ENCODE results near the gene DRAM1.

Gene DRAM1

DNA sequence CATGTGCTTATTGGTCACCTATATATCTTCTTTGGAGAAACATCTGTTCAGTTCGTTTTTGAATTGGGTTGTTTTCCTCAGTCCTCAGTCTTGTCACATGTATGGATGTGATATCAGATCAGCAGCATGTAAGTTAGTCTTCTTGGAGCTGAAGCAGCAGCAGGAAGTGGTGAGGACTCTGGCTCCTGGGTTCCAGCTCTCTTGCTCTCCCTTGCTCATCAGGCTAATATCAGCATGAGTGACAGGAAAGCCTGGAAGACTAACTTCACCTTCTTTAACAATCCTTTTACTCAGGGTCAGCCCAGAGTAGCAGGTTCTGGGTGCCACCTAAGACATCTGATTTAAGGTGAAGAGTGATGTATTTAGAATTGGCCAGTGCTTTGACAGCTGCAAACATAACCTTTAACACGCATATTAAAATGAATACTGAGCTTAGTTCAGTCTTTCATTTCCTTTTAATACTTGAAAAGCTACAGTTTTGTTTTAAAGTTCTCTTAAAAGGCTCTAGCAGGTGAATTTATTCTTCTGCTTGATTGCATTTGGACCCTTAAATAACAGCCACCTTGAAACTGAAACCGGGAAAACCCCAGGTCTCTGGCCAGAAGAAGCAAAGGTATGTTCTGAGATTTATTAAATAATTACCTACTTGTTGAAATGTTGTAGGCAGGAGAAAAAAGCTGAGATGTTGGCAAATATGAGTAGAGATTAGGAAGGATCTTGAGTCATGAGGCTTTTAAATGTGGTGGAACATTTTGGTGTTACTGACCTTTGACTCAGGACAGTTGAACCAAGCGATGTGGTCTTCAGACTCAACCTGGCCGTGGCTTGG is 54.3 kb downstream of the DRAM1 start:
- Histone ChIP-seq H2BK15ac (replicated peaks; ENCODE audit: low read depth) (no peak overlapping the region), H2BK5ac (ENCODE audit: low read length) (no peak overlapping the region), H3K4me1 (ENCODE audit: control insufficient read depth, low read depth, low read length) (peaks cover 5% of the 10 kb centered on the region), H3K36me3 (ENCODE audit: control insufficient read depth, insufficient read depth, low read length) (no peaks in the 10 kb centered on the region), H4K5ac (ENCODE audit: low read length) (no peak overlapping the region), H3K23ac (ENCODE audit: low read length) (no peak overlapping the region), H3K18ac (ENCODE audit: low read length) (no peak overlapping the region), H3K4me3 (ENCODE audit: low read length) (no peak overlapping the region), H3K9ac (ENCODE audit: low read length) (no peak overlapping the region), H4K8ac (ENCODE audit: low read depth, low read length) (no peak overlapping the region), H2AK5ac (ENCODE audit: low read length) (no peak overlapping the region), H3K27me3 (ENCODE audit: insufficient read depth, low read length, poor library complexity) (no peaks in the 10 kb centered on the region), H3K4ac (ENCODE audit: low read depth, low read length) (no peak overlapping the region), H3K79me2 (ENCODE audit: control insufficient read depth, insufficient read depth, low read length) (no peaks in the 10 kb centered on the region), H3K4me2 (ENCODE audit: low read length) (no peak overlapping the region), H2BK120ac (ENCODE audit: low read depth, low read length) (no peak overlapping the region), H3K79me1 (ENCODE audit: low read length) (no peaks in the 10 kb centered on the region), H3K56ac (ENCODE audit: low read length) (no peak overlapping the region), H3K27ac (ENCODE audit: low read depth, low read length) (no peak overlapping the region)
- no peak for DNase-seq
- no CpG with 5 or more reads among the region's 5 CpGs for WGBS (ENCODE audit: extremely low coverage, insufficient coverage, low lambda C conversion rate)

- no CpG with 5 or more reads among the region's 5 CpGs for WGBS (ENCODE audit: extremely low coverage, insufficient coverage, low lambda C conversion rate)
- Histone ChIP-seq H2BK15ac (replicated peaks; ENCODE audit: low read depth) (no peak overlapping the region), H3K79me2 (ENCODE audit: control insufficient read depth, insufficient read depth, low read length) (no peaks in the 10 kb centered on the region), H3K9ac (ENCODE audit: low read length) (no peak overlapping the region), H2BK120ac (ENCODE audit: low read depth, low read length) (no peak overlapping the region), H3K79me1 (ENCODE audit: low read length) (no peaks in the 10 kb centered on the region), H3K4me3 (ENCODE audit: low read length) (no peak overlapping the region), H3K18ac (ENCODE audit: low read length) (no peak overlapping the region), H3K27ac (ENCODE audit: low read depth, low read length) (no peak overlapping the region), H3K56ac (ENCODE audit: low read length) (no peak overlapping the region), H3K23ac (ENCODE audit: low read length) (no peak overlapping the region), H3K4me1 (ENCODE audit: control insufficient read depth, low read depth, low read length) (peaks cover 5% of the 10 kb centered on the region), H3K27me3 (ENCODE audit: insufficient read depth, low read length, poor library complexity) (no peaks in the 10 kb centered on the region), H4K5ac (ENCODE audit: low read length) (no peak overlapping the region), H3K4ac (ENCODE audit: low read depth, low read length) (no peak overlapping the region), H2AK5ac (ENCODE audit: low read length) (no peak overlapping the region), H3K4me2 (ENCODE audit: low read length) (no peak overlapping the region), H3K36me3 (ENCODE audit: control insufficient read depth, insufficient read depth, low read length) (no peaks in the 10 kb centered on the region), H2BK5ac (ENCODE audit: low read length) (no peak overlapping the region), H4K8ac (ENCODE audit: low read depth, low read length) (no peak overlapping the region)
- no peak for DNase-seq
These were observed 56.6 kb downstream of the DRAM1 start for GRCh38 chr12:101933866-101934514.

DNA sequence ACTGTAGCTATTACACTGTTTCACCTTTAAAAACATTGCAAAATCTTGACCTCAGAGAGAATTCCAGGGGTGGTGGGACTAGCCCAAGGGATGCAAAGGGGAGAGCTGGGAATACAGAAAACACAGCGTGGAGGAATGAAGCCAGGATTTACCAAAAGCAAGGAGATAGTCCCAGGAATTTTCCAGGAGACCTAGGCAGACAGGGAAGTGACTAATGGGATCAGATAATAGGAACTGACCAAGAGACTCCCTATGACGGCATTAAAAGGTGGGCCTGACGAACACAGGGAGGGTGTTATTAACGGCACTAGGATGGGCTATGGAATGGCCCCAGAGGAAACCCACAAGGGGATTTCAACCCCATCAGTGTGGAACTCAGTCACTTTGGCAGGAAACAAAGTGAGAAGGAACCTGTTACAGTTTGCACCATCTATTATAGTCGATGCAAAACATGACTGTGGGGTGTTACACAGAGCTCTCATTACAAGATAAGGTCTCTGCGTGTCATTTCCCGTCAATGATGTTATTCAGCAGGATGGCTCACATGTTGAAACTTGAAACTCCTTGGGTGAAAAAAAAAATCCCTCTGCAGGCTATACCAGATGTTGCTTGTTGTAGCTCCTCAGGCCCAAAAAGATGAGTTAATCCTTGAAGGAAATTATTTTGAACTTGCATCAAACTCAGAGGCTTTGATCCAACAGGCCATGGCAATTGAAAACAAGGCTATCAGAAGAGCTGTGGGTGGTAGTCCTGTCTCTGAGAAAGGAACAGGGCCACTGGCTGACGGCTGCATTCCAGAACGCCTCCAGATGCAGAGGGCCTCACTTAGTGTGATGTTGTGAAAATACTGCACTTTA is 58.7 kb downstream of the DRAM1 start:
- H4K8ac ChIP-seq (ENCODE audit: low read depth, low read length), result no peak overlapping the region
- no peak overlapping the region for H2BK15ac ChIP-seq (replicated peaks; ENCODE audit: low read depth)
- peak overlapping the region; percentile 3 for H3K23ac ChIP-seq (ENCODE audit: low read length)
- no peak overlapping the region for H3K9ac ChIP-seq (ENCODE audit: low read length)
- no CpG with 5 or more reads among the region's 9 CpGs for WGBS (ENCODE audit: extremely low coverage, insufficient coverage, low lambda C conversion rate)
- H4K5ac ChIP-seq (ENCODE audit: low read length), result no peak overlapping the region
- no peak overlapping the region for H3K4me2 ChIP-seq (ENCODE audit: low read length)
- H3K4ac ChIP-seq (ENCODE audit: low read depth, low read length), result peak overlapping the region; percentile 28
- H2AK5ac ChIP-seq (ENCODE audit: low read length), result no peak overlapping the region
- no peaks in the 10 kb centered on the region for H3K36me3 ChIP-seq (ENCODE audit: control insufficient read depth, insufficient read depth, low read length)
- no peak overlapping the region for H3K18ac ChIP-seq (ENCODE audit: low read length)
- no peak overlapping the region for H3K4me3 ChIP-seq (ENCODE audit: low read length)
- no peak overlapping the region for H3K56ac ChIP-seq (ENCODE audit: low read length)
- no peak overlapping the region for H2BK120ac ChIP-seq (ENCODE audit: low read depth, low read length)
- no peaks in the 10 kb centered on the region for H3K79me2 ChIP-seq (ENCODE audit: control insufficient read depth, insufficient read depth, low read length)
- DNase-seq, result peak; percentile 86
- H3K4me1 ChIP-seq (ENCODE audit: control insufficient read depth, low read depth, low read length), result peaks cover 5% of the 10 kb centered on the region
- H2BK5ac ChIP-seq (ENCODE audit: low read length), result no peak overlapping the region
- no peaks in the 10 kb centered on the region for H3K79me1 ChIP-seq (ENCODE audit: low read length)
- peak overlapping the region; percentile 81 for H3K27ac ChIP-seq (ENCODE audit: low read depth, low read length)
- H3K27me3 ChIP-seq (ENCODE audit: insufficient read depth, low read length, poor library complexity), result no peaks in the 10 kb centered on the region

GRCh38 chr12:101939306-101939705 is 61.9 kb downstream of the DRAM1 start:
- Histone ChIP-seq H2BK120ac (ENCODE audit: low read depth, low read length) (no peak overlapping the region), H3K56ac (ENCODE audit: low read length) (no peak overlapping the region), H4K8ac (ENCODE audit: low read depth, low read length) (no peak overlapping the region), H2BK15ac (replicated peaks; ENCODE audit: low read depth) (no peak overlapping the region), H3K4me2 (ENCODE audit: low read length) (no peak overlapping the region), H3K4me1 (ENCODE audit: control insufficient read depth, low read depth, low read length) (peaks cover 5% of the 10 kb centered on the region), H3K27me3 (ENCODE audit: insufficient read depth, low read length, poor library complexity) (no peaks in the 10 kb centered on the region), H3K23ac (ENCODE audit: low read length) (no peak overlapping the region), H3K79me1 (ENCODE audit: low read length) (no peaks in the 10 kb centered on the region), H3K79me2 (ENCODE audit: control insufficient read depth, insufficient read depth, low read length) (no peaks in the 10 kb centered on the region), H4K5ac (ENCODE audit: low read length) (no peak overlapping the region), H3K27ac (ENCODE audit: low read depth, low read length) (no peak overlapping the region), H3K36me3 (ENCODE audit: control insufficient read depth, insufficient read depth, low read length) (no peaks in the 10 kb centered on the region), H3K4ac (ENCODE audit: low read depth, low read length) (no peak overlapping the region), H2AK5ac (ENCODE audit: low read length) (no peak overlapping the region), H2BK5ac (ENCODE audit: low read length) (no peak overlapping the region), H3K18ac (ENCODE audit: low read length) (no peak overlapping the region), H3K4me3 (ENCODE audit: low read length) (no peak overlapping the region), H3K9ac (ENCODE audit: low read length) (no peak overlapping the region)
- DNase-seq, result no peak
- WGBS (ENCODE audit: extremely low coverage, insufficient coverage, low lambda C conversion rate), result no CpG with 5 or more reads among the region's 3 CpGs

DNA sequence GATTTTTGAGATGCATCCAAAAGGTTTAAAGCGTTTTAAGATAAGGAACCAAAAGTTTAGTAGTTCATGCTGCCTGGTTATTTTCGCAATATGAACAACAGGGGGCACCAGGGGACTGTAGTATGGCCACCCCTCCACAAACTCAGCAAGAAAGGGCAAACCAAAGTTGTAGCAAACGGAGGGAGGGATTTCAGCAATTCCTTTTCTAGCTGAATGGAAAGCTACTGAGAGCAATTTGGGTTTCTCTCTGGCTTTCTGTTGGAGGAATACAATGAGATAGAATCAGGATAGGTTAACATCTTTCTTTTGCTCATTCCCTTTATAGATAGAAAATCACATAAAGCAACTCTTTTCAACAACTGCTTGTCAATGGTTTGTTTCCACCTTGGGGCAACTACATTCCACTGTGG is 62.5 kb downstream of the DRAM1 start:
- H3K79me1 ChIP-seq (ENCODE audit: low read length), result no peaks in the 10 kb centered on the region
- no peaks in the 10 kb centered on the region for H3K27me3 ChIP-seq (ENCODE audit: insufficient read depth, low read length, poor library complexity)
- no peak overlapping the region for H3K4me3 ChIP-seq (ENCODE audit: low read length)
- H3K18ac ChIP-seq (ENCODE audit: low read length), result no peak overlapping the region
- H2BK5ac ChIP-seq (ENCODE audit: low read length), result no peak overlapping the region
- no CpG with 5 or more reads among the region's 3 CpGs for WGBS (ENCODE audit: extremely low coverage, insufficient coverage, low lambda C conversion rate)
- H3K36me3 ChIP-seq (ENCODE audit: control insufficient read depth, insufficient read depth, low read length), result no peaks in the 10 kb centered on the region
- H4K8ac ChIP-seq (ENCODE audit: low read depth, low read length), result no peak overlapping the region
- no peaks in the 10 kb centered on the region for H3K79me2 ChIP-seq (ENCODE audit: control insufficient read depth, insufficient read depth, low read length)
- peaks cover 4% of the 10 kb centered on the region for H3K4me1 ChIP-seq (ENCODE audit: control insufficient read depth, low read depth, low read length)
- H2AK5ac ChIP-seq (ENCODE audit: low read length), result no peak overlapping the region
- no peak overlapping the region for H3K27ac ChIP-seq (ENCODE audit: low read depth, low read length)
- H3K4ac ChIP-seq (ENCODE audit: low read depth, low read length), result no peak overlapping the region
- no peak overlapping the region for H2BK120ac ChIP-seq (ENCODE audit: low read depth, low read length)
- peak; percentile 87 for DNase-seq
- no peak overlapping the region for H3K4me2 ChIP-seq (ENCODE audit: low read length)
- no peak overlapping the region for H3K23ac ChIP-seq (ENCODE audit: low read length)
- no peak overlapping the region for H4K5ac ChIP-seq (ENCODE audit: low read length)
- H3K9ac ChIP-seq (ENCODE audit: low read length), result no peak overlapping the region
- no peak overlapping the region for H3K56ac ChIP-seq (ENCODE audit: low read length)
- H2BK15ac ChIP-seq (replicated peaks; ENCODE audit: low read depth), result no peak overlapping the region
